B cell (primary cell): Measurements from ENCODE around the gene CLASP1. TPM values are rescaled to one million over a fixed set of nuclear protein-coding genes. Genes with fewer than 3 reads are reported as not detected.

Source experiments
- ATAC-seq: fragments of 200-7000 bp; cut with Tn5 transposase; one replicate; pipeline ENCODE4 v1.10.0; 2021; ENCODE audit warnings: low read depth, mild to moderate bottlenecking, moderate number of reproducible peaks, moderate library complexity
- CTCF ChIA-PET: fragments of 350-600 bp; sonication (Branson Sonifier 250); formaldehyde crosslinking; loops from one replicate; lab custom pipeline; 2021; ENCODE audit warnings: antibody characterized with exemption, inconsistent platforms; lab: Charles Lee
- POLR2A ChIA-PET: fragments of 350-600 bp; sonication (Branson Sonifier 250); formaldehyde crosslinking; loops from one replicate; lab custom pipeline; 2021; ENCODE audit warnings: antibody characterized with exemption; lab: Charles Lee
- DNase-seq: peaks from one replicate; pipeline ENCODE4 v3.0.0; 2013
- H2AFZ ChIP-seq: 2 replicates; pipeline ENCODE4 v1.6.1; 2012; ENCODE audit warnings: mild to moderate bottlenecking, low read depth, low read length; ENCODE audit not compliant: insufficient read depth, poor library complexity, severe bottlenecking
- H3K27ac ChIP-seq, 2 donors: 1 replicate in 1 of 2; 2 replicates in 1 of 2; pipeline ENCODE4 v1.5.1; 2012 to 2013; ENCODE audit warnings: low read length in 2 of 2, mild to moderate bottlenecking in 2 of 2, moderate library complexity in 1 of 2
- H3K27me3 ChIP-seq, 4 experiments: fragments of 200-600 bp in 1 of 4; sonication (generic) in 1 of 4; replicated peaks in 1 of 4; 1 replicate in 2 of 4; 2 replicates in 2 of 4; pipeline versions ENCODE4 v1.6.1 to v1.7.0; 2013 to 2016; ENCODE audit warnings: low read length in 3 of 4, mild to moderate bottlenecking in 2 of 4, mixed read lengths in 1 of 4, moderate library complexity in 1 of 4; ENCODE audit not compliant: insufficient read depth in 4 of 4, control insufficient read depth in 3 of 4; ENCODE audit errors: control extremely low read depth in 1 of 4
- H3K36me3 ChIP-seq, 2 experiments: replicated peaks in 1 of 2; 1 replicate in 1 of 2; 2 replicates in 1 of 2; pipeline versions ENCODE4 v1.6.1 to v1.7.1; 2013; ENCODE audit warnings: low read length in 1 of 2; ENCODE audit not compliant: insufficient read depth in 2 of 2, control insufficient read depth in 1 of 2; ENCODE audit errors: control extremely low read depth in 1 of 2, extremely low read depth in 1 of 2
- H3K4me1 ChIP-seq, 2 donors: fragments of 200-600 bp in 1 of 2; sonication (generic) in 1 of 2; 1 replicate in 1 of 2; 2 replicates in 1 of 2; pipeline versions ENCODE4 v1.5.1 to v1.6.1; 2013 to 2017; ENCODE audit warnings: low read length in 2 of 2; ENCODE audit not compliant: control insufficient read depth in 2 of 2, insufficient read depth in 2 of 2
- H3K4me2 ChIP-seq: replicated peaks from 2 replicates; pipeline ENCODE3; 2012; ENCODE audit warnings: mild to moderate bottlenecking, low read depth, low read length; ENCODE audit not compliant: poor library complexity, severe bottlenecking
- H3K4me3 ChIP-seq, 5 experiments: fragments of 200-600 bp in 1 of 5; sonication (generic) in 1 of 5; 1 replicate in 3 of 5; 2 replicates in 2 of 5; pipeline versions ENCODE4 v1.5.1 to v1.7.0; 2011 to 2016; ENCODE audit warnings: low read length in 4 of 5, mild to moderate bottlenecking in 4 of 5, low read depth in 2 of 5, control low read depth in 1 of 5, moderate library complexity in 1 of 5; ENCODE audit not compliant: insufficient read depth in 1 of 5; ENCODE audit errors: control extremely low read depth in 1 of 5, extremely low read depth in 1 of 5
- H3K79me2 ChIP-seq: fragments of 200-600 bp; sonication (generic); one replicate; pipeline ENCODE4 v1.6.0; 2016; ENCODE audit warnings: low read length; ENCODE audit not compliant: control insufficient read depth, insufficient read depth
- H3K9ac ChIP-seq: fragments of 200-600 bp; sonication (generic); 2 replicates; pipeline ENCODE4 v1.6.1; 2017; ENCODE audit warnings: mild to moderate bottlenecking, low read length, moderate library complexity
- H3K9me3 ChIP-seq, 3 donors: one replicate each; pipeline versions ENCODE4 v1.6.1 to v1.7.1; 2013; ENCODE audit warnings: low read length in 2 of 3; ENCODE audit not compliant: control insufficient read depth in 2 of 3, insufficient read depth in 1 of 3; ENCODE audit errors: control extremely low read depth in 1 of 3
- H4K20me1 ChIP-seq: 2 replicates; pipeline ENCODE4 v1.6.0; 2012; ENCODE audit warnings: mild to moderate bottlenecking, low read length; ENCODE audit not compliant: insufficient read depth, control insufficient read depth, poor library complexity, severe bottlenecking
- H3K27ac Mint-ChIP-seq: one replicate; pipeline ENCODE4 v1.8.0; 2021; ENCODE audit warnings: mixed read lengths
- H3K27me3 Mint-ChIP-seq: one replicate; pipeline ENCODE4 v1.8.0; 2021; ENCODE audit warnings: mixed read lengths
- H3K4me1 Mint-ChIP-seq: one replicate; pipeline ENCODE4 v1.8.0; 2021; ENCODE audit warnings: mixed read lengths
- H3K4me3 Mint-ChIP-seq: one replicate; pipeline ENCODE4 v1.8.0; 2021; ENCODE audit warnings: mixed read lengths
- H3K9me3 Mint-ChIP-seq: one replicate; pipeline ENCODE4 v1.8.0; 2022; ENCODE audit warnings: mixed read lengths; ENCODE audit not compliant: insufficient read depth
- EZH2 ChIP-seq: IDR thresholded peaks from 2 replicates; pipeline ENCODE4 v1.6.1; 2012; ENCODE audit warnings: borderline replicate concordance, low read depth, mild to moderate bottlenecking, moderate library complexity, low read length; ENCODE audit not compliant: insufficient read depth, poor library complexity, severe bottlenecking
- WGBS: methylation state at CpG from one replicate; pipeline ENCODE4 v1.1.5; 2013; ENCODE audit warnings: missing lambda C conversion rate; ENCODE audit not compliant: insufficient coverage; 5-methylcytosine and 5-hydroxymethylcytosine counted together
- intact Hi-C: fragments of 100-400 bp; cut with micrococcal nuclease; formaldehyde crosslinking; loops from one replicate; pipeline ENCODE4 v1.10.0; 2022
- polyA plus RNA-seq: library from polyadenylated mRNA; depleted of rRNA; stranded (reverse); fragments of >200 nt; gene quantifications from 2 replicates; pipeline ENCODE4 v1.2.3, GENCODE V29; 2012
- total RNA-seq, 2 donors: library from RNA; stranded (reverse); fragments of 120-200 nt in 1 of 2; gene quantifications; 1 replicate in 1 of 2; 2 replicates in 1 of 2; pipeline versions ENCODE4 v1.2.3 to v1.2.4, GENCODE V29; 2013 to 2022
- TF ChIP-seq, protein P1 (sequence below): fragments of 200-600 bp; IDR thresholded peaks from one replicate; pipeline ENCODE4 v1.8.0; 2022; ENCODE audit warnings: antibody characterized with exemption, mild to moderate bottlenecking

CLASP1 gene
- total and polyA plus RNA-seq, 2 donors (not counting 1 experiment from before 2014, with no cell fraction given) = 8.7 to 88.0 TPM

- TF ChIP-seq, protein P1, sequence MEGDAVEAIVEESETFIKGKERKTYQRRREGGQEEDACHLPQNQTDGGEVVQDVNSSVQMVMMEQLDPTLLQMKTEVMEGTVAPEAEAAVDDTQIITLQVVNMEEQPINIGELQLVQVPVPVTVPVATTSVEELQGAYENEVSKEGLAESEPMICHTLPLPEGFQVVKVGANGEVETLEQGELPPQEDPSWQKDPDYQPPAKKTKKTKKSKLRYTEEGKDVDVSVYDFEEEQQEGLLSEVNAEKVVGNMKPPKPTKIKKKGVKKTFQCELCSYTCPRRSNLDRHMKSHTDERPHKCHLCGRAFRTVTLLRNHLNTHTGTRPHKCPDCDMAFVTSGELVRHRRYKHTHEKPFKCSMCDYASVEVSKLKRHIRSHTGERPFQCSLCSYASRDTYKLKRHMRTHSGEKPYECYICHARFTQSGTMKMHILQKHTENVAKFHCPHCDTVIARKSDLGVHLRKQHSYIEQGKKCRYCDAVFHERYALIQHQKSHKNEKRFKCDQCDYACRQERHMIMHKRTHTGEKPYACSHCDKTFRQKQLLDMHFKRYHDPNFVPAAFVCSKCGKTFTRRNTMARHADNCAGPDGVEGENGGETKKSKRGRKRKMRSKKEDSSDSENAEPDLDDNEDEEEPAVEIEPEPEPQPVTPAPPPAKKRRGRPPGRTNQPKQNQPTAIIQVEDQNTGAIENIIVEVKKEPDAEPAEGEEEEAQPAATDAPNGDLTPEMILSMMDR = no peak
- TF ChIP-seq EZH2 = no peak
- Mint-ChIP-seq H3K27ac (no peak overlapping the region), H3K27me3 (no peaks in the 10 kb centered on the region), H3K4me1 (peaks cover 7% of the 10 kb centered on the region), H3K9me3 (no peaks in the 10 kb centered on the region), H3K4me3 (no peak overlapping the region)
- H3K4me1 ChIP-seq = no peaks in the 10 kb centered on the region
- ChIA-PET POLR2A (no interaction called here), CTCF (no interaction called here)
- H3K36me3 ChIP-seq = peaks cover 4 to 9% of the 10 kb centered on the region in 2 experiments
- H4K20me1 ChIP-seq = no peaks in the 10 kb centered on the region
- H3K4me3 ChIP-seq = no peak overlapping the region
- H3K4me2 ChIP-seq = no peak overlapping the region
- no peak overlapping the region for H3K9ac ChIP-seq
- H3K79me2 ChIP-seq = peaks cover 22% of the 10 kb centered on the region
- no peak for DNase-seq
- WGBS = 93% methylated on average over 3 of the region's 3 CpGs
- no peak for ATAC-seq
- H3K9me3 ChIP-seq = no peaks in the 10 kb centered on the region
- no peak overlapping the region for H2AFZ ChIP-seq
- H3K27ac ChIP-seq = no peak overlapping the region
- no peaks in the 10 kb centered on the region for H3K27me3 ChIP-seq
- intact Hi-C loops = no loop called here
Measured at GRCh38 chr2:121476684-121477083, 172.6 kb downstream of the CLASP1 start.

DNA sequence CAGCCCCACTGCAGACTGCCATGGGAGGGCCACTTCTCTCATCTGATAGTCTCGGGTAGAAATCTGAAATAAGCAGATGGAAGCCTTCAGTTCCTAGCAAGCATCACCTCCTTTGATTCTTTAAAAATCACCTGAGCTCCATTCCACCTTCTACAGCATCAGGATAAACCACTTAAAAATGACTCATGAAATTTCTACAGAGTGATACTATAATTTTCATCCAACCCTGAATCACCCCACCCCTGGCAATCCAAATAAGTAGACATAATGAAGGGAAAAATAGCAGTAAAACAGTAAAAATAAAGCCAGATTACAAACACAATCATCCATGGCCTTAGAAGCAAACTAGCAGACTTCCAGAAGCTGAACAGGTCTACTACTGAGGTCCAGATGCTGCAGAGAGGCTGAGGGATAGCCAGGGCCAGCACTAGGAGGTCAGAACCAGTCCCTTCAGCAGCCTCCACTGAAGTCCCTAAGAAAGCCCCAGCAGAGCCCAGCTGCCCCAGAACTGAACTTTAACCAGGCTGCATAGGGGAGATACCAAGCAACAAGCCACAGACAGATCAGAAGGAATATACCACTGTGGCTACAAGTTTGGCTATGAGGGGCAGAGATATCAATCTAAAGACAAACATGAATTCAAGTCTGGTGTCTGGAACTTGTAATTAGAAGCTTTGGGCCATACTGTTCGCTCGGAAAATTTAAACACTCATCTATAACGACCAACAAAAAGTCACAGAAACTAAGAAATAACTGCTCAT, 173.3 kb downstream of the CLASP1 start:
- POLR2A ChIA-PET = no interaction called here
- intact Hi-C loops = no loop called here

More for the DNA sequence above, 173.3 kb downstream of the CLASP1 start:
- TF ChIP-seq EZH2 = no peak
- TF ChIP-seq, protein P1 = no peak
- Mint-ChIP-seq H3K27me3 (no peaks in the 10 kb centered on the region), H3K4me1 (peaks cover 7% of the 10 kb centered on the region), H3K27ac (no peak overlapping the region), H3K4me3 (no peak overlapping the region), H3K9me3 (no peaks in the 10 kb centered on the region)
- no peak overlapping the region for H2AFZ ChIP-seq
- H3K9ac ChIP-seq = no peak overlapping the region
- CTCF ChIA-PET = no interaction called here
- H3K27me3 ChIP-seq = no peaks in the 10 kb centered on the region
- ATAC-seq (no peak), DNase-seq (no peak)
- H3K4me3 ChIP-seq = no peak overlapping the region
- H3K36me3 ChIP-seq = peaks cover 4 to 5% of the 10 kb centered on the region in 2 experiments
- H3K27ac ChIP-seq = no peak overlapping the region
- no peaks in the 10 kb centered on the region for H4K20me1 ChIP-seq
- no peaks in the 10 kb centered on the region for H3K9me3 ChIP-seq
- 100% methylated on average over 1 of the region's 4 CpGs for whole genome bisulfite sequencing
- H3K4me2 ChIP-seq = no peak overlapping the region
- H3K4me1 ChIP-seq = no peaks in the 10 kb centered on the region
- peaks cover 22% of the 10 kb centered on the region for H3K79me2 ChIP-seq
